Stimulated activated naive CD8-positive, alpha-beta T cell treated with anti-CD3 and anti-CD28 coated beads, Interleukin-15, amount 100 ng/mL, for 72 hours (primary cell): ENCODE measurements around the gene EIPR1.

Experiments used
- ATAC-seq: fragments of 150-1000 bp; cut with Tn5 transposase; 2 replicates; pipeline ENCODE4 v1.10.0; 2021; ENCODE audit warnings: mild to moderate bottlenecking, moderate library complexity
- DNase-seq, 2 donors: peaks; one replicate each; pipeline ENCODE4 v3.0.0; 2021 to 2022
- H3K27ac Mint-ChIP-seq, 2 donors: one replicate each; pipeline ENCODE4 v1.8.0; 2022; ENCODE audit warnings: mild to moderate bottlenecking in 2 of 2, mixed read lengths in 2 of 2, moderate library complexity in 2 of 2
- H3K27me3 Mint-ChIP-seq: one replicate; pipeline ENCODE4 v1.8.0; 2022; ENCODE audit warnings: mixed read lengths
- H3K4me1 Mint-ChIP-seq: one replicate; pipeline ENCODE4 v1.8.0; 2022; ENCODE audit warnings: mild to moderate bottlenecking, mixed read lengths
- H3K4me3 Mint-ChIP-seq, 2 donors: one replicate each; pipeline ENCODE4 v1.8.0; 2022; ENCODE audit warnings: mild to moderate bottlenecking in 2 of 2, mixed read lengths in 2 of 2, moderate library complexity in 1 of 2
- H3K9me3 Mint-ChIP-seq, 2 donors: one replicate each; pipeline ENCODE4 v1.8.0; 2022; ENCODE audit warnings: mixed read lengths in 2 of 2

Gene EIPR1

DNA sequence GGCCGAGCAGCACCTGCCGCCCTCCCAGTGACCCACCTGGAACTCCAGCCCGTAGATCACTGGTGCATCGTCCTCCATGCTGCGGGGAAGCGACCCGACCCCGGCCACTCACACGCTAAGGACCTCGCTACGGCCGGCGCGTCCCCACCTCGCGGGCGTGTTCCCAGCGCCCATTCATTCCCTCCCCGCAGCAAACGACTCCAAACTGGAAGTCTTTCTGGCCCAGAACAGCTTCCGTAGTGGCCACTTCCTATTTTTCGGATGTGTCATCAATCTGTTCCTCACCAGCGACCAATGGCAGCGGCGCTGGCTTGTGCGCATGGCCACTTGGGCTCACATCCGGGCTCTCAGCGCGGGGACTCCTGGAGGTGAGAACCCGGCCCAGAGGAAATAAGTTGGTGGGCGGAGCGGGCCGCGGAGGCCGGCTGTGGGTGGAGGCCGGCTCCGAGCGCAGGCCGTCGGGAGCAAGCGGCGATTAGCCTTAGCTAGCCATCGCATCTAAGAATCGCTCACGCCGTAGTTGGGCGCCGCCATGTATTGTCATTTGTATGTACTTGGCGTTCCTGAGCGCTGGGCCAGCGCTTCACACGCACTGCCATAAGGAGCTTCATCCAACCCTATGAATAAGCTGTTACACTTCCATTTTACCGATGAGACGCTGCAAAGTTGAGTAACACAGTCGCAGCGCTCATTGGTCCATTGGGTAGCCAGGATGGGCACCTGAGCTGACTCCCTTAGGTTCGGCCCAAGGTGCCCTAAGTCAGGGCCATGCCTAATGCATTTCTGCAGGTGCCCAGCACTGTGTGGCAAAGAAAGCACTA lies at the start of gene EIPR1:
Gene EIPR1 (minus strand): TSS at position 207 of the 821 bp plus-strand sequence. CDS start 129 bp downstream, at position 78.
- Mint-ChIP-seq H3K27me3 (no peaks in the 10 kb centered on the region), H3K27ac (peak within 1 kb of the TSS; percentile 96 to 97), H3K4me3 (peak within 1 kb of the TSS; percentile 96 to 100), H3K4me1 (peaks cover 38% of the 10 kb centered on the region), H3K9me3 (no peaks in the 10 kb centered on the region)
- peak; percentile 91 to 96 for DNase-seq
- ATAC-seq, result peak; percentile 90

DNA sequence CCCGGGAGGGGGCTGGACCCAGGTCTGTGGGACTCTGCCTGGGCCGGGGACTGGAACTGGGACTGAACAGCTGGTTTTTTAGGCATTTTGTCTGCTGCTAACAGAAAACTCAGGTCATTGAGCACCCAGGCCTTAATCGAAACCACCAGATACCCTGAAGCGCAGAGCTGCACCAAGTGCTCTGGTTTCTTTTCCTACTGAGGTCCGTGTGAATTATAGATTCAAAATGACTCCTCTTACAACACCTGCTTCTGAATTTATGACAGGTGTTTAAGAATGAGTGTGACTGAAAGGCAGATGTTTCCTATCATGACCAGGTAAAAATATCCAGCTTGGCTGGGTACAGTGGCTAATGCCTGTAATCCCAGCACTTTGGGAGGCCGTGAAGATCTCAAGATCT lies 49.7 kb upstream of the EIPR1 start:
- Mint-ChIP-seq H3K27ac (no peak overlapping the region), H3K4me1 (peaks cover 11% of the 10 kb centered on the region), H3K4me3 (no peak overlapping the region), H3K9me3 (no peaks in the 10 kb centered on the region), H3K27me3 (no peaks in the 10 kb centered on the region)
- ATAC-seq (no peak), DNase-seq (no peak)

DNA sequence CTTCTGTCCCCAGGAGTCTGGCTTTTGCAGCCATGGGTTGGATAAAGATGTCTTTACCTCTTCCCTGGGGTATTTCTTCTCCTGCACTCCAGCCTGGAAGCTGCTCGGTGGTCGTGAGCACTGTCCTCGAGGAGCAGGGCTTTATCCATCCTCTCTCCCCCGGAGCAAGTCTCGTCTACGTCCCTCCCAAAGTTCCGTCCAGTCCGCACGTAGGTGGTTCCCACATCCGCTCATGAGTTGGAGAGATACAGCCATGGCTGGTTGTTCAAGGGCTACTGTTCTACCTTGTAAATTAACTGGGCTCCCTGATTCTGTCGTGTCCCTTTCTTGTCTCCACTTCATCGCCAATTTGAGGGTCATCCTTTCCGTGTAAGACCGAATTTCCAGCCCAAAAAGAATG lies 49.0 kb upstream of the EIPR1 start:
- H3K27ac Mint-ChIP-seq, result no peak overlapping the region
- H3K9me3 Mint-ChIP-seq, result no peaks in the 10 kb centered on the region
- peaks cover 11% of the 10 kb centered on the region for H3K4me1 Mint-ChIP-seq
- no peak overlapping the region for H3K4me3 Mint-ChIP-seq
- no peaks in the 10 kb centered on the region for H3K27me3 Mint-ChIP-seq
- ATAC-seq (no peak), DNase-seq (no peak)

DNA sequence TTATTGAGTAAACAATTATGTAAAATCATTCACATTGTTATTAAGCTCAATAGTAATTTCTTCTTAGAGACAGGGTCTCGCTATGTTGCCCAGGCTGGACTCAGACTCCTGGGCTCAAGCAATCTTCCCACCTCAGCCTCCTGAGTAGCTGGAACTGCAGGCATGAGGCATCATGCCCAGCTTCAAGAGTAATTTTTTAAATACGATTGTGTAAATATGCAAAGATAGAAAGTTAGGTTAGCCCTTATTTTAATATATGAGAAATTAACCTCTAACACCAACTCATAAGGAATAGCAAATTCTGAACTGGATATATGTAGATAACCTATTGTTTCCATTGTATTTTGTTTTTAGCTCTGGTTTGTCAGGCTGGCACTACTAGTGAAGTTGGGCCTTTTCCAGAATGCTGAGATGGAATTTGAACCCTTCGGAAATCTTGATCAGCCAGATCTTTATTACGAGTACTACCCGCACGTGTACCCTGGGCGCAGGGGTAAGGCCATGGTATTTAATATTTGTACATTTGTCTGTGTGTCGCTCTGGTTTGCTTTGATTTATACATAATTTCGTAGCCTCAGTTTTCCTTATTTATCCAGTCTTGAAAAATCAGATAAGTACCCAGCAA lies 46.7 kb upstream of the EIPR1 start:
- ATAC-seq, result no peak
- no peaks in the 10 kb centered on the region for H3K27me3 Mint-ChIP-seq

DNA sequence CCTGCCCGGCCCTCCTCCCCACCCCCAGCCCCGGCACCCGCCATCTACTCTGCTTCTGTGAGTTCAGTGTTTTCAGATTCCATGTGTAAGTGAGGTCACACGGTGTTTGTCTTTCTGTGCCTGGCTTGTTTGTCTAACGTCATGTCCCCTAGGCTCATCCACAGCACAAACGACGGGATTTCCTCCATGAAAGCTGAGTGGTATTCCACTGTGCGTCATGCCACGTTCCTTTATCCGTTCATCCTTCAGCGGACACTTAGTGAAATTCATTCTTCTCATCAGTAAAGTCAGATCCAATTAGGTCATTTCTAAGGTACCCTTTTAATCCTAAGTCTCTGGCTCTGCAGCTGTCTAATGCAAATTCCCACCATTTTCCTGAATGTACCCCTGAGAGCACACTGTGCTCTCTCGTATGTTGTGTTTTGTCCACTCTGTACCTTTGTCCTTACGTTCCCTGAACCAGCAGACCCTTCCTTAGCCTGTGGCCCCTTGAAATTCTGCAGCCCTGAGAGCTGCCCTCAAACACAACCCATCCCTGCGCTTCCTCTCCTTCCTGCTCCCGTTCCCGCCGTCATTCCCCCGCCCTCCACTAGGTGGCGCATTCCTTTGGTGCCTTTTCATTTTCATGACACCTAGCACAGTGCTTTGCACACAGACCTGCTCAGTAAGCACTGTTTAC lies 46.0 kb upstream of the EIPR1 start:
- Mint-ChIP-seq H3K27ac (no peak overlapping the region), H3K27me3 (no peaks in the 10 kb centered on the region)

More for the DNA sequence above, 46.7 kb upstream of the EIPR1 start:
- Mint-ChIP-seq H3K4me3 (no peak overlapping the region), H3K4me1 (peaks cover 11% of the 10 kb centered on the region), H3K27ac (no peak overlapping the region), H3K9me3 (no peaks in the 10 kb centered on the region)
- no peak for DNase-seq

DNA sequence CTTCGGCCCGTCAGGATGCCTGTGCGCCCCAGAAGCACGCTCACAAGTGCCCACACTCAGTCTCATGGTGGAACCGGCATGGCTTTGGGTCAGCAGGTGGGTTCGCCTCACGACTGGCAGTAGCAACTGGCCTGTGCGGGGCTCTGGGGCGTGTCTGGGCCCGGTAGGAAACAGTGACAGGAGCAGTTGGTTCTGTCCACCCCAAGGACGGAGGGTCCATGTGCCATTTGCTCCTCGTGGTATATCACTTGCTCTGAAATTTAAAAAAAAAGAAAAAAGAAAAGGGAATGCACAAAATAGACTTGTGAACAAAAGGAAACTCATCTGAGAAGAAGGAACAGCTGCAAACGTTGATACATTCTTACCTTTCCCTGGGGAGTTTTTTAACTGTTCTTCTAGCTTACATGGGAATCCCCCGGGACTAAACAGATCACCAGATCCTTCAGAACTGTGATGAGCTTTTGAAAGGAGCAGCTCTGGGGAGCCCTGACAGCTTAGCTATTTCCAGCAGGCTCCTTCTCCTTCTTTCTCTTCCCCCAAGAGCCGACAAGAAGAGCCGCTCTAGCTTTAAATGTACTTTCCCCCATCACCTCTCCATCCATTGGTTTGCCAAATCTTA lies 44.7 kb upstream of the EIPR1 start:
- ATAC-seq (no peak), DNase-seq (no peak)
- Mint-ChIP-seq H3K27ac (peak overlapping the region; percentile 21 to 79), H3K4me3 (no peak overlapping the region), H3K9me3 (no peaks in the 10 kb centered on the region), H3K27me3 (no peaks in the 10 kb centered on the region), H3K4me1 (peaks cover 6% of the 10 kb centered on the region)

More for the DNA sequence above, 46.0 kb upstream of the EIPR1 start:
- no peak overlapping the region for H3K4me3 Mint-ChIP-seq
- DNase-seq (peak; percentile 64), ATAC-seq (peak; percentile 76)
- peaks cover 11% of the 10 kb centered on the region for H3K4me1 Mint-ChIP-seq
- H3K9me3 Mint-ChIP-seq, result no peaks in the 10 kb centered on the region

DNA sequence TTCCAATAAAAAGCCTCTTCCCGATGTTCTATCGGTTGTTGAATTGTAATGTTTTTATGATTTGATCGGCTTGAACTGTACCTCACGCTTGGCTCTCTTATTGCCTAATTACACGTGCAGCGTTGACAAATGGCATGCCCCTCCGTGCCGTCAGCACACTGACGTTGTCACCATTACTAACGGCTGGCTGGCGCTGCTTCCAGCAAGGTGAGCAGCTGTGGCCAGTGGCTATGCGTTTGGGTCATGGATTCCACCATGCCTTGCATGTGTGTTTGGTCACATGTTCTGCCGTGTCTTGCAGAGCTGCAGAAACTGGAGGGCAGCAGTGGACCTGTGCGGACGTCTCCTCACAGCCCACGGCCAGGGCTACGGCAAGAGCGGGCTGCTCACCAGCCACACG lies 44.0 kb upstream of the EIPR1 start:
- Mint-ChIP-seq H3K27ac (no peak overlapping the region), H3K4me3 (no peak overlapping the region), H3K27me3 (no peaks in the 10 kb centered on the region), H3K9me3 (no peaks in the 10 kb centered on the region), H3K4me1 (peaks cover 6% of the 10 kb centered on the region)
- ATAC-seq, result no peak
- DNase-seq, result no peak

DNA sequence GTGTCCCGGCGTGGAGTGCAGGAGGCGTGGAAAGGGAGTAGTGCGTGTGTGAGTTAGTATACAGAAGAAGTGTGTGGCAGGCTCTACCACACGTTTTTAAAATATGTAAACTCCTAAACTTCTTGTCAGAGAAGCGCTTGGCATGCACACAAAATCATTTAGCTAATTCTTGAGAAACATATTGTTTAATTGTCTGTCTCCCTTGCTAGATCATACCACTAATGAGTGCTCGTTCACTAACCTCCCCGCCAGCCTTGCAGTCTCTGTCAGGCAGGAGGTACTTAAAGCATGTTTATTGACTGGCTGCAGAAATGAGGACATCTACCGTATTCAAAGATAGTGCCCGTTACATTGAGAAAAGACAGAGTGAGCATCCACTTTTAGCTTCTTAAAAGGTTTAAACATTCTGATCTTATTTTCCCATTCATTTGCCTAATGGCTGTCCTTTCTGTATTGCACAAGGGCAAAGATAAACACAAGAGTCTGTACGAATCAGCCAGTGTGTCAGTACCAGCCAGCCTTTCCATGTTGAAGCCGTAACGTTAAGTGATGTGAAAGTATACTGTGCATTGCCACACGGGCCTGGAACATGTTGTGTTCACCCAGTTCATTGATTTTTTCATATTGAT lies 43.3 kb upstream of the EIPR1 start:
- H3K27me3 Mint-ChIP-seq, result no peaks in the 10 kb centered on the region
- H3K4me3 Mint-ChIP-seq, result no peak overlapping the region
- DNase-seq, result no peak
- H3K4me1 Mint-ChIP-seq, result peaks cover 6% of the 10 kb centered on the region
- ATAC-seq, result no peak
- no peaks in the 10 kb centered on the region for H3K9me3 Mint-ChIP-seq
- no peak overlapping the region for H3K27ac Mint-ChIP-seq

DNA sequence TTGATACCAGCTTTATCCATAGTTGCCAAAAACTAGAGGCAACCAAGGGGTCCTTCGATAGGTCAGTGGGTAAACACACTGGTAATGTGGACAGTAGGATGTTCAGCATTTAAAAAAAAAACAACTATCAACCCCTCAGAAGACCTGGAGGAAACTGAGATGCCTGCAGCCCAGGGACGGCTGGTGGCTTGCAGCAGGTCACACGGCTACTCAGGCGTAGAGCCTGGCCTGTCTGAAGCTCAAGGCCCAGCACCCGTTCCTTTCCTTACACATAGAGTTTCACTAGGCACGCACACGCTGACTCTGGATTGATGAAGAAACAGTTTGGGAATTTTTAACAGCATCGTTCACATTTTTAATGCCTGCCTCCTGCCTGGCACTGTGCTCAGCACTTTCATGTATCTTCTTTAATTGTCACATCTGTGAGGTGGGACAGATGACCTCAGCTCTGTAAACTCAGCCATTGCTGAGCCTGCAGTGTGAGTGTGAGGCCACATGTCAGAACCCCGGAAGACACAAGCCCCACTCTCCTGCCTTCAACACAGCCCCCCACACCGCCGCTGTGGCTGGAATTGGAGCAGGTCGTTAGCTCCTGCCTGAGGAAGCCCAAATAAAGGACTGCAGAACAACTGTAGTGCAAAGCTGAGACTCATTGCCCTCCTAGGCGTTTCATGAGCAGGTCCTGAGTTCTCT lies 42.6 kb upstream of the EIPR1 start:
- H3K4me1 Mint-ChIP-seq, result peaks cover 6% of the 10 kb centered on the region
- no peaks in the 10 kb centered on the region for H3K27me3 Mint-ChIP-seq
- H3K9me3 Mint-ChIP-seq, result no peaks in the 10 kb centered on the region
- DNase-seq (no peak), ATAC-seq (no peak)
- no peak overlapping the region for H3K4me3 Mint-ChIP-seq
- no peak overlapping the region for H3K27ac Mint-ChIP-seq

DNA sequence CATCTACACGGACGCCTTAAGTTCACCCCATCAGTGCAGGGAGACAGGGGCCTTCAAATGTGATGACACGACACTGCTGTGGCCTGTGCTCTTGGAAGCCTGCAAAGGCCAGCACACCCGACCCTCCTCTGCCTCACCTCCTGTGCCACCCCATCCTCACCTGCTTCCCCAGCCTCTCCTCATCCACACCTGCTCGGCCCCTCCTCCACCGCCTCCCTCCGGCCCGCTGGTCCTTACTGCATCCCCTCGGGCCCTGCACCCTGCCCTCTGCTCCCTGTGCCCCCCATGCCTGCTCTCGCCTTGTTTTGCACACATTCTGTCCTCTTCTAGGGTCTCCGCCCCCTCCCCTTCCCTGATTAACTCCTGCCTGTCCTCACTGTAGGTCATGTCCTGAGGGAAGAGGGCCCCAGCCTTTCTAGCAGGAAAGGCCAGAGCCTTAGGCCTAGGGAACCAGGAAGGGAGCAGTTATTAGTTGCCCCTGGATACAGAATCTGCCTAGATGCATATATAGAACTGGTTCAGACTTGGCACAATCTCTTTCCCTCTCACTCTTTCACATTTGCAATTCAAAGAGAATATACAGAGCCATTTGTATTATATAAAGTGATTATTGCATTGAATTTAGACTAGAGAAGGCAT lies 41.3 kb upstream of the EIPR1 start:
- DNase-seq (no peak), ATAC-seq (no peak)
- no peaks in the 10 kb centered on the region for H3K27me3 Mint-ChIP-seq
- peak overlapping the region in 1 of 2 donors; percentile 80 for H3K27ac Mint-ChIP-seq
- H3K4me3 Mint-ChIP-seq, result no peak overlapping the region
- H3K9me3 Mint-ChIP-seq, result no peaks in the 10 kb centered on the region
- peaks cover 4% of the 10 kb centered on the region for H3K4me1 Mint-ChIP-seq

DNA sequence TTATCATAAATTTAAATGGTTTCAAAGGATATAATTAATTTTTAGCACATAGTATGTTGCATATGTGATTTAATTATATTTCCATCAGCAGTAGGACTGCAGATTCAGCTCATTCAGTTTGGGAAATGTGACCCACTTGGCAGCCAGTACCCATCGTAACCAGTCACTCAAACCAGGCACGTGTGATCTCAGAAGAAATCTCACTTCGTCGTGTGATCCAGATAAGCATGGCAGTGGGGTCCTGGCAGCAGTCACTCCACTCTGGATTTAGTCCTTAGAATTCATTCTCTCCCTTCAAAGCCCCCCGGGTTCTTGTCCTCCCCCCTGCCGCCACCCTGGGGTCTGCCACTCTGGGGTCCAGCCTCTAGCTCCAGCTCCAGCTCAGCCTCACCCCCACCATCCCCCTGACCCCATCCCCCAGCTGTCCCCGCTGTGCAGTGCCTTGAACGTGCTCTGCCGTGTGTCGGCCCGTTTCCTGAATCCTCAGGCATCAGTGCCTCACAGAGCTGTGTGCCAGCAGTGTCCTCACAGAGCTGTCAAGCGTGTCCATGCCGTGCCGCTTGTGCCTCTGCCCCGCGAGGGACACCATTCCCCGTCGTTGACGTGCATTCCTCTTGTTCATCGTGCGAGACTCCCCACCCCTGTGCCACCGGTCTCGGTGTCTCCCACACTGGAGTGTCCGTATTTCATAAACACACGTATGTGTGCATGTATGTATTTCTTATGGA lies 36.7 kb upstream of the EIPR1 start:
- no peaks in the 10 kb centered on the region for H3K4me1 Mint-ChIP-seq
- ATAC-seq, result no peak
- H3K9me3 Mint-ChIP-seq, result no peaks in the 10 kb centered on the region
- H3K27me3 Mint-ChIP-seq, result no peaks in the 10 kb centered on the region
- H3K27ac Mint-ChIP-seq, result peak overlapping the region; percentile 19 to 90
- H3K4me3 Mint-ChIP-seq, result no peak overlapping the region
- DNase-seq, result no peak

DNA sequence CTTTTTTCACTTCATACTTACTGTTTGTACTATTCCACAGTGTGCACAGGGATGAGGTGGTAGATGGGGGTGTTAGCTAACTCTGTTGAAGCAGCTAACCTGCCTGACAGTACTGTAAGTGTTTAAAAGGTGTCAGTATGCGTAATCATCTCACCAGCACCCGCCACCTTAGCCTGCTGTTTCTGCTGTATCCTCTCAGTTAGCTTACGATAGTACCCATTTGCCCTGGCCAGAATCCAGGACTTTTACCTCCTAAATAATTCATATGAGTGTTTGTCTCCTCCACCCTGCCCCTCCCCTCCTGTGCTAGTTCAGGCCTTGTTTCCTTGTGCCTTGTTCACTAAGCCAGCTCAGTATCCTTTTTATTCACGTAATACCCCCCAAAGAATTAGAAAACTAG lies 36.1 kb upstream of the EIPR1 start:
- no peaks in the 10 kb centered on the region for H3K9me3 Mint-ChIP-seq
- no peak overlapping the region for H3K27ac Mint-ChIP-seq
- DNase-seq (no peak), ATAC-seq (no peak)
- H3K4me3 Mint-ChIP-seq, result no peak overlapping the region
- no peaks in the 10 kb centered on the region for H3K27me3 Mint-ChIP-seq
- H3K4me1 Mint-ChIP-seq, result no peaks in the 10 kb centered on the region

DNA sequence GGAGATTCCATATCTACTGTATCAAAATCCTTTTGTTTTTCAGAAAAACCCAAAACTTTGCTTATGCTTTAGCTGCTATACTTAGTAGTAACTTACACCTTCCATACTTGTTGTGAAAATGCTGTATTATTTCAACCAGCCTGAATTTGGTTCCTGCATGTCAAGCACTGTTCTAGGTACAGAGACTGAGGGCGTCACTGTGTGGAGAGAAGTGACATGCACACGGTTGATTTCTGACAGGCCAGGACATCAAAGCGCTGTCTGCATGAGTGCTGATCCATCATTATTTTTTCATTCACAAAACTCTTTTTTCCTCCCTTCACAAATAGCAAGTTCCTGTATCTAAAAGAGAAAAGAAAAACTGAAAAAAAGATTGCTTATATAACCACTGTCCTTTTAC lies 33.5 kb upstream of the EIPR1 start:
- Mint-ChIP-seq H3K27me3 (no peaks in the 10 kb centered on the region), H3K27ac (no peak overlapping the region), H3K4me1 (peaks cover 4% of the 10 kb centered on the region), H3K9me3 (no peaks in the 10 kb centered on the region), H3K4me3 (no peak overlapping the region)
- ATAC-seq (no peak), DNase-seq (no peak)

DNA sequence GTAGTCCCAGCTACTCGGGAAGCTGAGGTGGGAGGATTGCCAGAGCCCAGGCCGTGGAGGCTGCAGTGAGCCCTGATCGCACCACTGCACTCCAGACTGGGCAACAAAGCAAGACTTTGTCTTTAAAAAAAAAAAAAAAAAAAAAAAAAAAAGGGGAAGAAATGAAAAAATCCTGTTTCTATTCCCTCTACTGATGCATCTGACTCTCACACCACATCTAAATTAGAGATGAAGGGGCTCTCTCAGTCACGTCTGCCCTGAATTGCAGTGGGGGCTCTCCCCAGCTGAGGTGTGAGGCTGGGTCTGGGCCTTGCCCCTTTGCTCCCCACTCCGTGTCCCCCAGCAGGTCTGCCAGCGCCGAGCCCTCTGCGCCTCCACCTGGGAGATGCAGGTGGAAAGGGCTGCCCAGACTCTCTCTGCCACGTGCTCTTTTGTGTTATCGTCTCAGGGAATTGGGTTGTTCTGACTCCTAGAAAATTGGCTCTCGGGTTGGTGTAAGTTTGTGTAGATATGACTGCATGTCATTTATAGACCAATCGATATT lies 32.1 kb upstream of the EIPR1 start:
- peaks cover 8% of the 10 kb centered on the region for H3K4me1 Mint-ChIP-seq
- no peaks in the 10 kb centered on the region for H3K9me3 Mint-ChIP-seq
- DNase-seq, result no peak
- no peaks in the 10 kb centered on the region for H3K27me3 Mint-ChIP-seq
- no peak for ATAC-seq
- no peak overlapping the region for H3K4me3 Mint-ChIP-seq
- H3K27ac Mint-ChIP-seq, result no peak overlapping the region
